Skeletal muscle tissue (tissue), 4 donors: ENCODE results near the gene CORO6. TPM values are rescaled to one million over a fixed set of nuclear protein-coding genes. Genes with fewer than 3 reads are reported as not detected.

Experiments
- H3K27ac ChIP-seq: one replicate; pipeline ENCODE4 v1.7.0; 2013; ENCODE audit warnings: mild to moderate bottlenecking, low read depth, low read length, inconsistent platforms
- H3K27me3 ChIP-seq, 3 donors: one replicate each; pipeline ENCODE4 v1.7.0; 2013; ENCODE audit warnings: low read length in 3 of 3; ENCODE audit not compliant: control insufficient read depth in 3 of 3, insufficient read depth in 3 of 3
- H3K36me3 ChIP-seq, 3 donors: one replicate each; pipeline ENCODE4 v1.7.0; 2013; ENCODE audit warnings: low read length in 3 of 3; ENCODE audit not compliant: control insufficient read depth in 3 of 3, insufficient read depth in 3 of 3
- H3K4me1 ChIP-seq, 3 donors: one replicate each; pipeline ENCODE4 v1.7.0; 2013; ENCODE audit warnings: low read length in 3 of 3, mild to moderate bottlenecking in 3 of 3; ENCODE audit not compliant: control insufficient read depth in 3 of 3, insufficient read depth in 3 of 3
- H3K4me3 ChIP-seq, 3 donors: one replicate each; pipeline ENCODE4 v1.7.0; 2013; ENCODE audit warnings: low read length in 3 of 3
- H3K9ac ChIP-seq, 3 donors: one replicate each; pipeline ENCODE4 v1.7.0; 2013; ENCODE audit warnings: low read length in 3 of 3, mild to moderate bottlenecking in 3 of 3, moderate library complexity in 2 of 3, low read depth in 1 of 3
- H3K9me3 ChIP-seq, 3 donors: one replicate each; pipeline ENCODE4 v1.7.0; 2013; ENCODE audit warnings: low read length in 3 of 3; ENCODE audit not compliant: control insufficient read depth in 3 of 3
- total RNA-seq: library from RNA; depleted of rRNA; stranded (reverse); fragments of >200 nt; gene quantifications from one replicate; pipeline ENCODE4 v1.2.3, GENCODE V29; 2014
- donor health status: Osteomylitis.

CORO6 gene
- total RNA-seq = 43.3 TPM

DNA sequence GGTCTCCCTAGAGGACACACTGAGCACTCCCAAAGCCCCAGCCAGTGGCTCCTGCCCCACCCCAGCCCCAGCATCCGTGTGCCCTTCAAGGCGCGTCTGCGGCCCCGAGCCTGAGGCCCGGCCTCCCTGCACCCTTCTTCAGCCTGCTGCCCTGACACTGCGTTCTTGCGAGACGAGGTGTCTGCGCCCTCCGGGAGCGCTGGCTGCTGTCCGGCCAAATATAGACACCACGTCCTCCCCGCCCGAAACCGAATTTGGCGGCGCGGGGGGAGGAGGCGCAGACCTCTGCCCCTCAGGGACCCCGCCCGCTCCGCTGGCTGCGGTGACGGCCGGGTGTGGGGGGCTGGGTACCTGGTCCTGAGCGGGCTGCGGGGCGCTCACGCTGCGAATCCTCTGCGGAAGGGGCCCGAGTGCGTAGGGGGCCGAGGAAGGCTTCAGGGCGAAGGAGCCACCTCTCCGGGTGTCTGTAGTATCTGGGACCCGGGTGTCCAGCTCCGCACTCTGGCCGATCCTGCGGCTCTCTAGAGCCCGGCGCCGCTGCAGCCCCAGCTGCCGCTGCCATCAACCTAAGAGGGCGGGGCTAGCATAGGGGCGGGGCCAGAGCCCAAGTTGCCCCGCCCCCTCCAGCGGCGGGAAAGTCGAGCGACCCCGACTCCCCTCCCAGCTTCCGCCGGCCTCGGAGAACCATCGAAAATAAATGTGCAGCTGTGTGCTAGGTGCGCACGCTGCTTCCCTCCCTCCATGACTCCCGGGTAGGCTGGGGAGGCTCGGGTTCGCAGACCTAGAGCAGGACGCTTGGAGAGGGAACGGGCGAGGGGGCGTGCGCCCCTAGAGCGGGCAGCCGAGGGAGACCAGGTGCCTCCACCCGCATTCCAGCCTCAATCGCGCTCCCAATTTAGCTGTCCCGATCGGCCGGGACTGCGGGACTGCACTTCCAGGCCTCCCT lies at the start of gene CORO6:
Gene CORO6, minus strand, starts transcription at position 576 of the 946 bp plus-strand sequence. CDS start 1,491 bp downstream, outside the sequence.
- H3K4me3 ChIP-seq = peak within 1 kb of the TSS; percentile 76 to 90 (median 79)
- H3K4me1 ChIP-seq = peaks cover 70 to 78% (median 77%) of the 10 kb centered on the region in 3 donors
- peak within 1 kb of the TSS; percentile 97 for H3K27ac ChIP-seq
- no peaks in the 10 kb centered on the region for H3K27me3 ChIP-seq
- H3K9me3 ChIP-seq = no peaks in the 10 kb centered on the region
- H3K9ac ChIP-seq = peak within 1 kb of the TSS; percentile 91 to 97 (median 94)
- H3K36me3 ChIP-seq = peaks cover 12 to 29% (median 16%) of the 10 kb centered on the region in 3 donors

DNA sequence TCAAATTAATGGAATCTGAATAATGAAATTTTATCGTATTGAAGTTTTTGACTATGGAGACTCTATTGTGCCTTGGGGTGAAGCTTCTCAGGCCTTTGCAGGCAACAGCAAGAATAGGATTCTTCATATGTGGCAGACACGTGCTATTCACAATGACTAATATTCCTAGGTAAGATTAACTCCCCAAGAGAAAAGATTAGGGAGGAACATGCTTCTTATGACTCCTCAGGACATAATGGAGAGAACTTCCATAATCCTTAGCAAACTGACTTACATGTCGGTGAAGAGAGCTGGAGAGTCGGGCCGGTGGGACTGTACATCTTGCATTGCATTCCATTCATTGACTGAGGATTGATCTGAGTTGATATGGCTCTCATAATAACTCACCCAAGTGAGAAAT lies 48.9 kb upstream of the CORO6 start:
- Histone ChIP-seq H3K9me3 (no peaks in the 10 kb centered on the region), H3K9ac (no peak overlapping the region), H3K4me1 (peaks cover 12 to 34% (median 14%) of the 10 kb centered on the region in 3 donors), H3K27me3 (no peaks in the 10 kb centered on the region), H3K4me3 (no peak overlapping the region), H3K36me3 (peaks cover 16 to 34% (median 31%) of the 10 kb centered on the region in 3 donors), H3K27ac (no peak overlapping the region)

DNA sequence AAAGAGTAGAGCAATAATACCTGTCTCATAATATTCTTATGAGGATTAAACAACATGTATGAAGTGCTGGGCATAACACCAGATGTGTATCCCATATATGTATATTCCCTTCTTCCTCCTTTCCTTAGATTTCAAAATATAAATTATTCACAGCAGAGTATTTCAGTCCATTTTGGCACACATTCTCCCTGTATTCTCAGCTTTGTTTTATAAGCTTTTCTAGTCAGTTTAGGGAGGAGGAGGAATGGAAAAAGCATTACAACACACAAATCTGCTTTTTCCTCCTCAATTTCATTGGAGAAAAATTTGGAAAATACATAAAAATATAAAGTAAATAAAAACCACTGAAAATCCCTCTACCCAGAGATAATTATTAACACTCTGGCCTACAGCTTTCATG lies 46.6 kb upstream of the CORO6 start:
- Histone ChIP-seq H3K36me3 (peaks cover 20 to 40% (median 35%) of the 10 kb centered on the region in 3 donors), H3K4me3 (no peak overlapping the region), H3K9me3 (no peaks in the 10 kb centered on the region), H3K27ac (peak overlapping the region; percentile 77), H3K9ac (no peak overlapping the region), H3K4me1 (peaks cover 10 to 29% (median 20%) of the 10 kb centered on the region in 3 donors), H3K27me3 (no peaks in the 10 kb centered on the region)

DNA sequence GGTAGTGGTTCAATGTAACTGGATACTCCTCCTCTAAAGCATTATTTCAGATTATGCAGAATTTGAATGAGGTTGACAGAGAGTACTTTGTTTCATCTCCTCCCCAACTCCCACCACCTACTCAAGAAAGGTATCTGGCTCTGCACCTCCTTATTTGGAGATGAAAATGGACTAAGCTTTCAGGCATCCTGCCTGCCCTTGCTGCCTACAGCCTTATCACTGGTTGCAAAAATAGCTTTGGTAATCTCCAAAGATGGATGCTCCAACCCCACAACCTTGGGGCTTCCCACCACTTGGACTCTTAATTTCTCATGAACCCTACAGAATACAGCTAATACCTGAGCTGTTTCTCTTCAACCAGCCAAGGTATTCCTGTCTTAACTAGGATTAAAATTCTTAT lies 45.3 kb upstream of the CORO6 start:
- H3K27me3 ChIP-seq = no peaks in the 10 kb centered on the region
- no peaks in the 10 kb centered on the region for H3K9me3 ChIP-seq
- no peak overlapping the region for H3K4me3 ChIP-seq
- peaks cover 20 to 36% (median 33%) of the 10 kb centered on the region in 3 donors for H3K36me3 ChIP-seq
- peak overlapping the region; percentile 77 for H3K27ac ChIP-seq
- peaks cover 15 to 35% (median 23%) of the 10 kb centered on the region in 3 donors for H3K4me1 ChIP-seq
- H3K9ac ChIP-seq = no peak overlapping the region

DNA sequence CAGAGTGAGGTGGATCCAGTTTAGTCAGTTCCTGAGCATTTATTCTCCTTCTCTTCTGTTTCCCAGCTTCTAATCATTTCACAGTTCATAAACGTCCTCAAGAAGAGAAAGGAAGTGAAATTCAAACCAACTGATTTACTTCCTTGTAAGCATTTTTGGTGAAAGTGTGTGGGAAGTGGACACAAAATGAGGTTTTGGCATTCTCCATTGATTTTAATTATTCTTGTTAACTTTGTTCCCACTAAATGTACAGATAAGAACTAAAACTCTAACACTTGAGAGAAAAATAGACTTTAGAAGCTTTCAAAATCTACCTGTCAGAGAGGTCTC lies 42.7 kb upstream of the CORO6 start:
- Histone ChIP-seq H3K36me3 (peaks cover 8 to 28% (median 20%) of the 10 kb centered on the region in 3 donors), H3K4me1 (peaks cover 31 to 60% (median 39%) of the 10 kb centered on the region in 3 donors), H3K27me3 (no peaks in the 10 kb centered on the region), H3K27ac (peak overlapping the region; percentile 90), H3K9me3 (no peaks in the 10 kb centered on the region), H3K4me3 (no peak overlapping the region), H3K9ac (peak overlapping the region in 2 of 3 donors; percentile 47 to 52)

DNA sequence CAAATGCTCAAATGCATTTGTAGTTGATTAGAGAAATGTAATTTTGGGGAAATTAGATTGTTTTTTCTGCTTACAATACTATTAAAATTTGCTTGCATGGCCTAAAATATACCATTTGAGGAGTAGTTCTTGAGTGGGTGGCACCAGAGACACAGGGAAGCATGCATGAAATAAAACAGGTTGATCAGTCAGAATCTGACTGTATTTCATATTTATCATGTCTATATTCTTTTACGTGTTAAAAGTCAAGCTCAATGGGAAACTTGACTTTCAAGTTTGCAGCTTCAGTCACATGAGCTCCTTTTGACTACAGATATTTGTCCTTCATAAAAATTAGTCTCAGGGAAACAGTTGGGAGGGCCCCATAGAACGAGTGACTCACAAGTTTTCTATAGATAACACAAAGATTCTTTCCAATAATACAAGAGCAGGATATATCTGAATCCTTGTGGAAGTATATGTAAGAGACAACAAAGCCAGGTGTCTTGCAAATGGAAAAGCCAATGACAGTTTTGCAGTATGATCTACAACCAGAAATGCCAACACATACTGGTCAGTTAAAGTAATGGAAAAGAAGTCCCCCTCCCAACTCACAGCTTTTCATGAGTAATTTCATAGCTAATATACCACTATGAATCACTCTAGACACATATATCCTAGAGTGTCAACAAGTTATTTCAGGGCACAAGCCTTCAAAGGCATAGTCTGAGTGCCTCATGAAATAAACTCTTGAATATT lies 42.2 kb upstream of the CORO6 start:
- Histone ChIP-seq H3K27ac (peak overlapping the region; percentile 90), H3K9ac (no peak overlapping the region), H3K9me3 (no peaks in the 10 kb centered on the region), H3K36me3 (peaks cover 8 to 26% (median 17%) of the 10 kb centered on the region in 3 donors), H3K4me3 (no peak overlapping the region), H3K27me3 (no peaks in the 10 kb centered on the region), H3K4me1 (peaks cover 31 to 60% (median 39%) of the 10 kb centered on the region in 3 donors)

DNA sequence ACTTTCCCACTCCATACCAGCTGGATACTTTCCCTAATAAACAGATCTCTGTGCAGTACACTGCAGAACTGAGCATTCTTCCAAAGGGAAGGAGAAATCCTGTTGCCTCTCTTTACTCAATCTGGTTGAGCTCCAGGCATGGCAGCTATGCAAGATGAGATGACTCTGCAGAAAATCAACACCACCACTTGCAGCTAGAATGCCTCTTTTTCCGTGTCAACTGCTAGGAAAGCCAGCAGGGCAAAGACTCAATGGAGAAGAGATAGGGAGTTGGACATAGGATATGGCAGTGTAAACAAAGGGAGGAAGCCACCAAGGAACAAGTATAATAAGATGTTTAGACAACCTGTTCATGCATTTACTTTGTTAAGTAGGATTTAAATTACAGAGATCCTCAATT lies 40.4 kb upstream of the CORO6 start:
- H3K4me3 ChIP-seq = no peak overlapping the region
- H3K4me1 ChIP-seq = peaks cover 31 to 53% (median 35%) of the 10 kb centered on the region in 3 donors
- H3K9ac ChIP-seq = peak overlapping the region in 2 of 3 donors; percentile 4 to 36
- peak overlapping the region; percentile 90 for H3K27ac ChIP-seq
- H3K9me3 ChIP-seq = no peaks in the 10 kb centered on the region
- H3K27me3 ChIP-seq = no peaks in the 10 kb centered on the region
- H3K36me3 ChIP-seq = peaks cover 8 to 24% (median 14%) of the 10 kb centered on the region in 3 donors

DNA sequence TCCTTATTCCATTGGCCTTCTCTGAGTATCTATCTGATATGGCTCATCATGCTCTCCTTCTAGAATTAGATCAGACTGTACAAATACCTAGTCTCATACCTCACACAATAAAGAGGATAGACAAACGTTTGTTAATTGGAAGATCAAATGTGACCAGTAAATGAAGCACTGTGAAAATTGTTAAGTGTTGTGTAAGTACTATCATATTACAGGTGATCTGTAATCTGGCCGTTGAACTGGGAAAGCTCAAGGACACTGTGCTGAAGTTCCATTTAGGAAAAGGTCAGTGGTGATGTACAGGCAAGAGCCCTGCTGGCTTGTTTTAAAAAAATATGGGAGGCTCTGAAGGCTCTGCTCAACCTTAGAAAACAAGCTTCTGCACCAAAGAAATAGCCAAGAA lies 38.5 kb upstream of the CORO6 start:
- peak overlapping the region in 1 of 3 donors; percentile 13 for H3K4me3 ChIP-seq
- peaks cover 29 to 45% (median 31%) of the 10 kb centered on the region in 3 donors for H3K4me1 ChIP-seq
- H3K27me3 ChIP-seq = no peaks in the 10 kb centered on the region
- H3K9ac ChIP-seq = peak overlapping the region in 2 of 3 donors; percentile 32 to 42
- peaks cover 3 to 18% (median 6%) of the 10 kb centered on the region in 3 donors for H3K36me3 ChIP-seq
- peak overlapping the region; percentile 90 for H3K27ac ChIP-seq
- H3K9me3 ChIP-seq = no peaks in the 10 kb centered on the region

DNA sequence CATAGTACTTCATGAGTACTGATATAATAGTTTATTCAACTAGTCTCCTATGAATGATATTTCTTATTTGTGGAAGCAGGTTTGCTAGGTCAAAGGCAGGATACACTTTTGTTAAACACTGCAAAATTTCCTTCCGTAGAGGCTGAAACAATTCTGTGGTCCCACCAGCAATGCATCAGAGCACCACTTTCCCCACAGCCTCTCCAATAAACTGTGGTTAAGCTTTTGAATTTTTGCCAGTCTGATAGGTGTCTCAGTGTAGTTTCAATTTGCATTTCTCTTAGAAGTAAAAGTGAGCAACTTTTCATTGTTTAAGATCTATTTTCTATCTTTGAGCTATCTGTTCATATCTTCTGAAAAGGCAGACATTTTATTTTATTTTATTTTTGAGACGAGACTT lies 36.4 kb upstream of the CORO6 start:
- no peak overlapping the region for H3K9ac ChIP-seq
- H3K4me1 ChIP-seq = peaks cover 20 to 32% (median 26%) of the 10 kb centered on the region in 3 donors
- H3K27me3 ChIP-seq = no peaks in the 10 kb centered on the region
- no peaks in the 10 kb centered on the region for H3K9me3 ChIP-seq
- no peak overlapping the region for H3K4me3 ChIP-seq
- H3K27ac ChIP-seq = no peak overlapping the region
- peaks cover 4 to 20% (median 15%) of the 10 kb centered on the region in 3 donors for H3K36me3 ChIP-seq
